Common myeloid progenitor, CD34-positive (primary cell): Measurements from ENCODE around the gene PDE4B.

ENCODE experiments used
- CTCF ChIA-PET: fragments of 350-600 bp; sonication (Branson Sonifier 250); formaldehyde crosslinking; loops from one replicate; lab custom pipeline; 2021; ENCODE audit warnings: antibody characterized with exemption; lab: Charles Lee
- POLR2A ChIA-PET: fragments of 350-600 bp; sonication (Branson Sonifier 250); formaldehyde crosslinking; loops from one replicate; lab custom pipeline; 2021; ENCODE audit warnings: antibody characterized with exemption; lab: Charles Lee
- DNase-seq, 3 donors: peaks; one replicate each; pipeline versions ENCODE4 v3.0.0 to v3.0.0-alpha.2; 2013
- H3K27ac ChIP-seq, 2 experiments: 1 replicate in 1 of 2; 2 replicates in 1 of 2; pipeline ENCODE4 v1.7.0; 2013; ENCODE audit warnings: inconsistent platforms in 2 of 2, low read length in 2 of 2, mild to moderate bottlenecking in 2 of 2, low read depth in 1 of 2, moderate library complexity in 1 of 2; ENCODE audit not compliant: severe bottlenecking in 2 of 2, insufficient read depth in 1 of 2, poor library complexity in 1 of 2
- H3K27me3 ChIP-seq, 5 experiments: replicated peaks in 2 of 5; 1 replicate in 3 of 5; 2 replicates in 2 of 5; pipeline versions ENCODE4 v1.6.1 to v1.7.0; 2013; ENCODE audit warnings: low read length in 4 of 5, mild to moderate bottlenecking in 2 of 5, moderate library complexity in 2 of 5, inconsistent platforms in 1 of 5; ENCODE audit not compliant: insufficient read depth in 5 of 5, control insufficient read depth in 4 of 5
- H3K36me3 ChIP-seq, 4 experiments: 1 replicate in 2 of 4; 2 replicates in 2 of 4; pipeline versions ENCODE4 v1.6.1 to v1.7.0; 2013; ENCODE audit warnings: low read length in 3 of 4, control low read depth in 1 of 4, mild to moderate bottlenecking in 1 of 4; ENCODE audit not compliant: control insufficient read depth in 4 of 4, insufficient read depth in 4 of 4
- H3K4me1 ChIP-seq, 4 experiments: 1 replicate in 3 of 4; 2 replicates in 1 of 4; pipeline versions ENCODE4 v1.6.1 to v1.7.1; 2013; ENCODE audit warnings: low read length in 3 of 4, mild to moderate bottlenecking in 3 of 4, control low read depth in 1 of 4, inconsistent platforms in 1 of 4, moderate library complexity in 1 of 4; ENCODE audit not compliant: control insufficient read depth in 4 of 4, insufficient read depth in 4 of 4; ENCODE audit errors: control extremely low read depth in 1 of 4
- H3K4me3 ChIP-seq, 7 experiments: 1 replicate in 4 of 7; 2 replicates in 3 of 7; pipeline versions ENCODE4 v1.5.1 to v1.7.0; 2013; ENCODE audit warnings: mild to moderate bottlenecking in 7 of 7, low read length in 6 of 7, moderate library complexity in 6 of 7, inconsistent platforms in 2 of 7, low read depth in 2 of 7, control low read depth in 1 of 7; ENCODE audit not compliant: insufficient read depth in 4 of 7, control insufficient read depth in 1 of 7; ENCODE audit errors: extremely low read depth in 1 of 7
- H3K9me3 ChIP-seq, 5 experiments: 1 replicate in 4 of 5; 2 replicates in 1 of 5; pipeline versions ENCODE4 v1.6.1 to v1.7.1; 2013; ENCODE audit warnings: low read length in 4 of 5, mild to moderate bottlenecking in 2 of 5, inconsistent platforms in 1 of 5, low read depth in 1 of 5, moderate library complexity in 1 of 5; ENCODE audit not compliant: control insufficient read depth in 4 of 5, insufficient read depth in 2 of 5; ENCODE audit errors: control extremely low read depth in 1 of 5
- WGBS: methylation state at CpG from one replicate; pipeline ENCODE4 v1.1.5; 2013; ENCODE audit not compliant: insufficient coverage; 5-methylcytosine and 5-hydroxymethylcytosine counted together

PDE4B gene

GRCh38 chr1:66283622-66284041 is 490.9 kb downstream of the PDE4B start:
- H3K9me3 ChIP-seq: no peaks in the 10 kb centered on the region
- DNase-seq: peak in 1 of 3 donors; percentile 31
- no peak overlapping the region for H3K4me3 ChIP-seq
- ChIA-PET CTCF (interaction anchor here (1.3 kb wide), 1 partner anchor 10 kb away, joined by 3 read pairs; no protein-coding TSS in a partner anchor), POLR2A (no interaction called here)
- no peak overlapping the region for H3K27ac ChIP-seq
- no peaks in the 10 kb centered on the region for H3K27me3 ChIP-seq
- H3K36me3 ChIP-seq: no peaks in the 10 kb centered on the region
- no CpG with 5 or more reads among the region's 2 CpGs for WGBS
- peaks cover 2 to 11% (median 7%) of the 10 kb centered on the region in 4 experiments for H3K4me1 ChIP-seq

- Histone ChIP-seq H3K4me3 (no peak overlapping the region), H3K4me1 (no peaks in the 10 kb centered on the region), H3K27ac (no peak overlapping the region), H3K36me3 (no peaks in the 10 kb centered on the region), H3K9me3 (no peaks in the 10 kb centered on the region), H3K27me3 (no peaks in the 10 kb centered on the region)
- 29% methylated on average over 1 of the region's 2 CpGs for WGBS
- peak in 1 of 3 donors; percentile 36 for DNase-seq
- POLR2A ChIA-PET: no interaction called here
- CTCF ChIA-PET: interaction anchor here (1.2 to 2.7 kb wide), 2 partner anchors 20 to 161 kb away, joined by 3 to 10 read pairs; no protein-coding TSS in a partner anchor
Observed at GRCh38 chr1:66284746-66285145, 492.1 kb downstream of the PDE4B start.

- no peak overlapping the region for H3K4me3 ChIP-seq
- H3K27me3 ChIP-seq: no peaks in the 10 kb centered on the region
- no peak overlapping the region for H3K27ac ChIP-seq
- H3K9me3 ChIP-seq: no peaks in the 10 kb centered on the region
- H3K36me3 ChIP-seq: no peaks in the 10 kb centered on the region
- no peak for DNase-seq
- CTCF ChIA-PET: interaction anchor here (1.1 to 2.7 kb wide), 4 partner anchors 21 to 160 kb away, joined by 3 to 10 read pairs (median 3); no protein-coding TSS in a partner anchor
- POLR2A ChIA-PET: no interaction called here
- no peaks in the 10 kb centered on the region for H3K4me1 ChIP-seq
- WGBS: 63% methylated on average over 1 of the region's 2 CpGs
Observed at GRCh38 chr1:66285618-66286270, 493.0 kb downstream of the PDE4B start.

GRCh38 chr1:66286307-66286706 is 493.6 kb downstream of the PDE4B start:
- ChIA-PET CTCF (interaction anchor here (1.1 to 2.7 kb wide), 3 partner anchors 37 to 159 kb away, joined by 3 to 10 read pairs (median 3); no protein-coding TSS in a partner anchor), POLR2A (no interaction called here)
- no peaks in the 10 kb centered on the region for H3K36me3 ChIP-seq
- peaks cover 0 to 3% (median 0%) of the 10 kb centered on the region in 4 experiments for H3K4me1 ChIP-seq
- no peaks in the 10 kb centered on the region for H3K9me3 ChIP-seq
- H3K4me3 ChIP-seq: no peak overlapping the region
- no peaks in the 10 kb centered on the region for H3K27me3 ChIP-seq
- no peak overlapping the region for H3K27ac ChIP-seq
- no peak for DNase-seq

- no peak overlapping the region for H3K27ac ChIP-seq
- WGBS: 91% methylated on average over 1 of the region's 2 CpGs
- CTCF ChIA-PET: no interaction called here
- H3K27me3 ChIP-seq: no peaks in the 10 kb centered on the region
- DNase-seq: no peak
- no peaks in the 10 kb centered on the region for H3K9me3 ChIP-seq
- H3K36me3 ChIP-seq: no peaks in the 10 kb centered on the region
- POLR2A ChIA-PET: no interaction called here
- H3K4me1 ChIP-seq: peaks cover 0 to 4% (median 2%) of the 10 kb centered on the region in 4 experiments
- H3K4me3 ChIP-seq: no peak overlapping the region
Observed at GRCh38 chr1:66288048-66288447, 495.4 kb downstream of the PDE4B start.

GRCh38 chr1:66290761-66291530 is 498.3 kb downstream of the PDE4B start:
- POLR2A ChIA-PET: no interaction called here
- CTCF ChIA-PET: interaction anchor here (0.7 to 2.7 kb wide), 6 partner anchors 9 to 155 kb away, joined by 3 to 12 read pairs (median 4); no protein-coding TSS in a partner anchor
- no peak overlapping the region for H3K27ac ChIP-seq
- DNase-seq: no peak
- no peaks in the 10 kb centered on the region for H3K9me3 ChIP-seq
- peaks cover 0 to 4% (median 2%) of the 10 kb centered on the region in 4 experiments for H3K4me1 ChIP-seq
- H3K27me3 ChIP-seq: no peaks in the 10 kb centered on the region
- WGBS: no CpG with 5 or more reads among the region's 1 CpG
- H3K4me3 ChIP-seq: no peak overlapping the region
- H3K36me3 ChIP-seq: no peaks in the 10 kb centered on the region

GRCh38 chr1:66291531-66291864 is 498.8 kb downstream of the PDE4B start:
- Histone ChIP-seq H3K27ac (no peak overlapping the region), H3K9me3 (no peaks in the 10 kb centered on the region), H3K4me1 (peaks cover 0 to 4% (median 2%) of the 10 kb centered on the region in 4 experiments), H3K27me3 (no peaks in the 10 kb centered on the region), H3K4me3 (no peak overlapping the region), H3K36me3 (no peaks in the 10 kb centered on the region)
- ChIA-PET CTCF (interaction anchor here (0.7 to 2.7 kb wide), 4 partner anchors 8 to 68 kb away, joined by 3 to 12 read pairs (median 3); no protein-coding TSS in a partner anchor), POLR2A (no interaction called here)
- 100% methylated on average over 1 of the region's 1 CpG for WGBS
- peak in 2 of 3 donors; percentile 41 to 46 for DNase-seq
